GM12878 (cell line): ENCODE data around the gene CCR2. TPM values are rescaled to one million over a fixed set of nuclear protein-coding genes. Genes with fewer than 3 reads are reported as not detected.

Experiments used
- ATAC-seq: fragments of 200-7000 bp; cut with Tn5 transposase; 3 replicates; pipeline ENCODE4 v1.9.1; 2020; ENCODE audit warnings: mild to moderate bottlenecking, moderate library complexity
- BruUV-seq: library from RNA; stranded (reverse); fragments of 400-500 nt; replicated peaks from 2 replicates; lab custom pipeline; 2021; lab: Mats Ljungman, UMichigan
- CTCF ChIA-PET: fragments of 300-600 bp; sonication (Branson Sonifier 250); formaldehyde crosslinking; extraction: SDS; loops from one replicate; lab custom pipeline; 2021; ENCODE audit warnings: inconsistent platforms; lab: Yijun Ruan, JAX
- POLR2A ChIA-PET: fragments of 350-600 bp; formaldehyde crosslinking; extraction: SDS; loops from one replicate; lab custom pipeline; 2021; ENCODE audit warnings: inconsistent platforms; lab: Charles Lee
- RAD21 ChIA-PET: fragments of 300-600 bp; sonication (Branson Sonifier 250); formaldehyde crosslinking; loops from one replicate; lab custom pipeline; 2023; ENCODE audit warnings: antibody characterized with exemption; ENCODE audit not compliant: unreplicated experiment; lab: Charles Lee
- SMC1A ChIA-PET: fragments of 300-600 bp; sonication (Branson Sonifier 250); formaldehyde crosslinking; loops from one replicate; lab custom pipeline; 2023; ENCODE audit not compliant: unreplicated experiment, uncharacterized antibody; lab: Charles Lee
- DNase-seq: peaks from one replicate; pipeline ENCODE4 v3.0.0-alpha.2; 2011; ENCODE audit warnings: low read depth, low spot score
- FAIRE-seq: peaks from 3 replicates; lab custom pipeline; 2011; peaks lifted over from hg19 to GRCh38; lab: Jason Lieb, UNC
- H2AFZ ChIP-seq: 2 replicates; pipeline ENCODE4 v1.6.0; 2011; ENCODE audit warnings: low read depth, low read length, control low read depth; ENCODE audit not compliant: control insufficient read depth
- H3K27ac ChIP-seq: 2 replicates; pipeline ENCODE4 v1.5.1; 2011; ENCODE audit warnings: control low read depth; ENCODE audit not compliant: control insufficient read depth, insufficient read depth
- H3K27me3 ChIP-seq, 2 experiments: replicated peaks in 1 of 2; 2 replicates each; pipeline versions ENCODE4 v1.6.0 to v1.6.1; 2011; ENCODE audit warnings: low read length in 1 of 2; ENCODE audit not compliant: control insufficient read depth in 2 of 2, insufficient read depth in 2 of 2
- H3K36me3 ChIP-seq, 2 experiments: 2 replicates each; pipeline ENCODE4 v1.5.1; 2011; ENCODE audit warnings: low read length in 1 of 2; ENCODE audit not compliant: control insufficient read depth in 2 of 2, insufficient read depth in 2 of 2
- H3K4me1 ChIP-seq: 2 replicates; pipeline ENCODE4 v1.6.1; 2011; ENCODE audit warnings: mild to moderate bottlenecking, low read length, moderate library complexity, mixed read lengths; ENCODE audit not compliant: control insufficient read depth, insufficient read depth
- H3K4me2 ChIP-seq: 2 replicates; pipeline ENCODE4 v1.6.0; 2011; ENCODE audit warnings: control low read depth; ENCODE audit not compliant: control insufficient read depth, insufficient read depth
- H3K4me3 ChIP-seq: fragments of 200-600 bp; sonication (generic); 2 replicates; pipeline ENCODE4 v1.5.1; 2016
- H3K79me2 ChIP-seq: 2 replicates; pipeline ENCODE4 v1.6.0; 2011; ENCODE audit warnings: low read length; ENCODE audit not compliant: control insufficient read depth, insufficient read depth
- H3K9ac ChIP-seq: 2 replicates; pipeline ENCODE4 v1.8.0; 2011; ENCODE audit warnings: low read length, control low read depth, mixed read lengths; ENCODE audit not compliant: control insufficient read depth, insufficient read depth
- H3K9me3 ChIP-seq: replicated peaks from 3 replicates; pipeline ENCODE4 v1.5.1; 2011; ENCODE audit warnings: mild to moderate bottlenecking, low read length; ENCODE audit not compliant: control insufficient read depth, insufficient read depth
- H4K20me1 ChIP-seq: 2 replicates; pipeline ENCODE4 v1.6.0; 2011; ENCODE audit not compliant: control insufficient read depth, insufficient read depth
- ATF3 ChIP-seq: IDR thresholded peaks from 2 replicates; pipeline ENCODE4 v1.6.1; 2011; ENCODE audit warnings: low read depth, mild to moderate bottlenecking, low read length, moderate library complexity, borderline replicate concordance; ENCODE audit errors: extremely low read depth
- BCL11A ChIP-seq: IDR thresholded peaks from 2 replicates; pipeline ENCODE4 v1.6.1; 2011; ENCODE audit warnings: low read depth, low read length
- BRCA1 ChIP-seq: IDR thresholded peaks from 2 replicates; pipeline ENCODE4 v1.6.1; 2011; ENCODE audit warnings: low read depth, low read length, improper control_type of control experiment
- CHD1 ChIP-seq: IDR thresholded peaks from 2 replicates; pipeline ENCODE4 v1.6.1; 2012; ENCODE audit warnings: low read depth, low read length, improper control_type of control experiment
- E2F4 ChIP-seq: IDR thresholded peaks from 2 replicates; pipeline ENCODE4 v1.6.1; 2012; ENCODE audit warnings: low read depth, low read length, improper control_type of control experiment
- KLF5 ChIP-seq: fragments of 450-650 bp; IDR thresholded peaks from 2 replicates; pipeline ENCODE4 v1.6.1; 2014; ENCODE audit warnings: mild to moderate bottlenecking; ENCODE audit not compliant: partially characterized antibody
- MTA2 ChIP-seq: fragments of 450-650 bp; IDR thresholded peaks from 2 replicates; pipeline ENCODE4 v1.6.1; 2016; ENCODE audit warnings: low read depth, mild to moderate bottlenecking, moderate library complexity
- NFYA ChIP-seq: IDR thresholded peaks from 2 replicates; pipeline ENCODE4 v1.6.1; 2011; ENCODE audit warnings: low read depth, mild to moderate bottlenecking, low read length, improper control_type of control experiment, borderline replicate concordance
- NKRF ChIP-seq: fragments of 450-650 bp; conservative IDR thresholded peaks from 2 replicates; pipeline ENCODE4 v1.6.1; 2017; ENCODE audit warnings: mild to moderate bottlenecking, moderate library complexity
- PML ChIP-seq: IDR thresholded peaks from 2 replicates; pipeline ENCODE4 v1.6.1; 2012; ENCODE audit warnings: low read length, inconsistent platforms
- SMAD1 ChIP-seq: fragments of 450-650 bp; IDR thresholded peaks from 2 replicates; pipeline ENCODE4 v1.6.1; 2018; ENCODE audit warnings: mild to moderate bottlenecking, low read depth; ENCODE audit not compliant: partially characterized antibody
- SPI1 ChIP-seq: IDR thresholded peaks from 2 replicates; pipeline ENCODE4 v1.6.1; 2011; ENCODE audit warnings: low read depth, mild to moderate bottlenecking, low read length, moderate library complexity, borderline replicate concordance; ENCODE audit not compliant: insufficient read depth
- STAT3 ChIP-seq: IDR thresholded peaks from 2 replicates; pipeline ENCODE4 v1.6.1; 2011; ENCODE audit warnings: low read depth, low read length, improper control_type of control experiment
- TCF7 ChIP-seq: IDR thresholded peaks from 2 replicates; pipeline ENCODE4 v1.6.1; 2014; ENCODE audit warnings: antibody characterized with exemption, borderline replicate concordance
- ZBTB4 ChIP-seq: fragments of 450-650 bp; formaldehyde crosslinking; IDR thresholded peaks from 2 replicates; pipeline ENCODE4 v1.4.0; 2022; ENCODE audit warnings: mild to moderate bottlenecking, moderate library complexity
- WGBS: methylation state at CpG from one replicate; pipeline ENCODE4 v1.1.6; 2016; ENCODE audit warnings: low lambda C conversion rate; ENCODE audit not compliant: insufficient replicate concordance, insufficient coverage; ENCODE audit errors: missing lambda C conversion rate; 5-methylcytosine and 5-hydroxymethylcytosine counted together
- in situ Hi-C: fragments of 300-500 bp; cut with MboI; formaldehyde crosslinking; loops from 9 replicates; pipeline ENCODE4 v1.14.3; 2018; ENCODE audit warnings: mixed read lengths
- intact Hi-C: fragments of 100-400 bp; cut with micrococcal nuclease; formaldehyde crosslinking; loops from one replicate; pipeline ENCODE4 v1.14.2; 2022; ENCODE audit not compliant: unreplicated experiment
- polyA plus RNA-seq, 11 experiments: library from polyadenylated mRNA; depleted of rRNA in 4 of 11; unstranded in 6 of 11; stranded (reverse) in 5 of 11; fragments of >200 nt; fragmentation: Nextera tagmentation in 4 of 11; fragmentation: Illumina TruSeq in 1 of 11; extraction: Ambion mirVana in 4 of 11; extraction: Trizol in 1 of 11; gene quantifications; 1 replicate in 1 of 11; 2 replicates in 10 of 11; pipeline versions ENCODE4 v1.2.1 to v1.2.3, GENCODE V29; 2011 to 2016; ENCODE audit warnings: inconsistent platforms in 2 of 11, missing spikeins in 2 of 11, low read depth in 1 of 11
- total RNA-seq, 4 experiments: library from RNA; depleted of rRNA in 3 of 4; stranded (reverse); fragments of >200 nt in 3 of 4; fragmentation: Illumina TruSeq in 1 of 4; extraction: Trizol in 1 of 4; gene quantifications; 2 replicates each; pipeline versions ENCODE4 v1.2.1 to v1.2.3, GENCODE V29; 2013 to 2021

CCR2 gene
- total and polyA plus RNA-seq, 10 of the 15 experiments (the other 5 are each of a cell fraction or from before 2014, with no cell fraction given), result 1.9 to 4.7 (median 3.5) TPM; not detected in 1

- ATAC-seq (no peak), FAIRE-seq (no peak), DNase-seq (no peak)
- H3K4me2 ChIP-seq, result no peak overlapping the region; the same call in 1 of the 2 replicates
- H3K9ac ChIP-seq, result no peak overlapping the region
- H3K79me2 ChIP-seq, result no peaks in the 10 kb centered on the region
- BruUV-seq, result no TSS peak
- POLR2A ChIA-PET, result no interaction called here
- intact Hi-C loops (no loop called here), in situ Hi-C loops (no loop called here)
- no peak for TF ChIP-seq SPI1
- TF ChIP-seq NKRF, result no peak
- TF ChIP-seq E2F4, result no peak
- TF ChIP-seq ATF3, result no peak
- no peak for TF ChIP-seq STAT3
- no peak for TF ChIP-seq ZBTB4 (CRISPR knock-in tag)
- no peak for TF ChIP-seq CHD1
- TF ChIP-seq SMAD1, result no peak
- no peak for TF ChIP-seq BRCA1
- no peak for TF ChIP-seq KLF5
- no peak for TF ChIP-seq NFYA
- no peak for TF ChIP-seq MTA2
- TF ChIP-seq TCF7, result no peak
- no peak for TF ChIP-seq PML
- TF ChIP-seq BCL11A, result no peak
- WGBS, result 61% methylated on average over 8 of the region's 8 CpGs
- H4K20me1 ChIP-seq, result no peaks in the 10 kb centered on the region
- H3K9me3 ChIP-seq, result no peaks in the 10 kb centered on the region
- no peak overlapping the region for H3K4me3 ChIP-seq
- no peaks in the 10 kb centered on the region for H3K36me3 ChIP-seq
- no peaks in the 10 kb centered on the region for H3K27me3 ChIP-seq
- H3K27ac ChIP-seq, result no peak overlapping the region
- SMC1A ChIA-PET, result interaction anchor here (0.9 to 15.8 kb wide), 4 partner anchors 11 to 295 kb away, joined by 3 to 581 read pairs (median 32); partner anchors contain the start of gene CCR5
- peaks cover 20% of the 10 kb centered on the region for H3K4me1 ChIP-seq
- no peak overlapping the region; the same call in 1 of the 2 replicates for H2AFZ ChIP-seq
- RAD21 ChIA-PET, result interaction anchor here (0.8 to 4.3 kb wide), 4 partner anchors 10 to 292 kb away, joined by 4 to 56 read pairs (median 4); partner anchors contain the start of gene CCR5
- CTCF ChIA-PET, result interaction anchor here (1.1 to 21.1 kb wide), 6 partner anchors 9 to 311 kb away, joined by 3 to 714 read pairs (median 4); no protein-coding TSS in a partner anchor
Measured at GRCh38 chr3:46380471-46381221, 26.7 kb downstream of the CCR2 start.
